Testis (tissue), 3 donors: ENCODE results near the gene AUTS2. TPM values are rescaled to one million over a fixed set of nuclear protein-coding genes. Genes with fewer than 3 reads are reported as not detected.

ENCODE experiments used
- DNase-seq: peaks from one replicate; pipeline ENCODE4 v3.0.0-alpha.2; 2019
- H3K27ac ChIP-seq, 2 donors: fragments of 200-600 bp; sonication (generic); one replicate each; pipeline ENCODE4 v1.5.1; 2019
- H3K27me3 ChIP-seq: fragments of 200-600 bp; sonication (generic); one replicate; pipeline ENCODE4 v1.5.1; 2019
- H3K36me3 ChIP-seq: fragments of 200-600 bp; sonication (generic); one replicate; pipeline ENCODE4 v1.5.1; 2017; ENCODE audit warnings: low read depth; ENCODE audit errors: missing control alignments
- H3K4me1 ChIP-seq: fragments of 200-600 bp; sonication (generic); one replicate; pipeline ENCODE4 v1.5.1; 2019
- H3K4me3 ChIP-seq, 2 donors: fragments of 200-600 bp; sonication (generic); one replicate each; pipeline ENCODE4 v1.5.1; 2017 to 2019
- H3K9me3 ChIP-seq: fragments of 200-600 bp; sonication (generic); one replicate; pipeline ENCODE4 v1.5.1; 2017
- POLR2A ChIP-seq: fragments of 450-650 bp; IDR thresholded peaks from one replicate; pipeline ENCODE4 v1.6.1; 2017; ENCODE audit warnings: antibody characterized with exemption, mild to moderate bottlenecking, moderate library complexity
- WGBS, 2 donors: methylation state at CpG; one replicate each; pipeline ENCODE4 v1.1.5; 2018; 5-methylcytosine and 5-hydroxymethylcytosine counted together
- intact Hi-C: fragments of 100-400 bp; cut with DNase I; formaldehyde crosslinking; loops from one replicate; pipeline ENCODE4 v1.15.1; 2023; ENCODE audit warnings: low total_unique reads
- polyA plus RNA-seq: library from polyadenylated mRNA; stranded (reverse); fragments of 350-450 nt; fragmentation: Illumina TruSeq; extraction: RNeasy Lipid Tissue Mini Kit (QIAGEN cat#74804); gene quantifications from one replicate; pipeline ENCODE4 v1.2.3, GENCODE V29; 2014; ENCODE audit warnings: low read depth, low replicate concordance; ENCODE audit not compliant: insufficient read depth
- total RNA-seq, 2 donors: library from RNA; depleted of rRNA; stranded (reverse); fragments of >200 nt; gene quantifications; one replicate each; pipeline ENCODE4 v1.2.3, GENCODE V29; 2016
- TF ChIP-seq, protein P1 (sequence below), 3 experiments: fragments of 450-650 bp in 2 of 3; fragments of 200-600 bp in 1 of 3; sonication (generic) in 1 of 3; IDR thresholded peaks; one replicate each; pipeline ENCODE4 v1.5.1; 2016 to 2019; ENCODE audit warnings: antibody characterized with exemption in 3 of 3, mild to moderate bottlenecking in 2 of 3, moderate library complexity in 1 of 3

AUTS2 gene
- total and polyA plus RNA-seq, 3 donors from 2014 or later = 21.3 to 75.5 (median 56.1) TPM

DNA sequence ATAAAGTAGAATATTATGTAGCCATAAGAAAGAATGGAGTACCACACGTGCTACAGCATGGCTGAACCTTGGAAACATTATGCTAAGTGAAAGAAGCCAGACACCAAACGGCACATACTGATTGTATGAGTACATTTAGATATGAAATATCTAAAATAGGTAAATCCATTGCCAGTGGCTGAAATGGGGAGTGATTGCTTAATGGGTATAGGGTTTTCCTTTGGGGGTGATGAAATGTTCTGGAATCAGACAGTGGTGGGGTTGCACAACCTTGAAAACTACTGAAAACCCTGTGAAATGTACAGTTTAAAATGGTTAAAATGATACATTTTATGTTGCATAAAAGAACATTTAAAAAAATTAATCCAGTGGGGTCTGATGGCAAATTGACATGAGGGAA, 667.9 kb downstream of the AUTS2 start:
- TF ChIP-seq, protein P1, sequence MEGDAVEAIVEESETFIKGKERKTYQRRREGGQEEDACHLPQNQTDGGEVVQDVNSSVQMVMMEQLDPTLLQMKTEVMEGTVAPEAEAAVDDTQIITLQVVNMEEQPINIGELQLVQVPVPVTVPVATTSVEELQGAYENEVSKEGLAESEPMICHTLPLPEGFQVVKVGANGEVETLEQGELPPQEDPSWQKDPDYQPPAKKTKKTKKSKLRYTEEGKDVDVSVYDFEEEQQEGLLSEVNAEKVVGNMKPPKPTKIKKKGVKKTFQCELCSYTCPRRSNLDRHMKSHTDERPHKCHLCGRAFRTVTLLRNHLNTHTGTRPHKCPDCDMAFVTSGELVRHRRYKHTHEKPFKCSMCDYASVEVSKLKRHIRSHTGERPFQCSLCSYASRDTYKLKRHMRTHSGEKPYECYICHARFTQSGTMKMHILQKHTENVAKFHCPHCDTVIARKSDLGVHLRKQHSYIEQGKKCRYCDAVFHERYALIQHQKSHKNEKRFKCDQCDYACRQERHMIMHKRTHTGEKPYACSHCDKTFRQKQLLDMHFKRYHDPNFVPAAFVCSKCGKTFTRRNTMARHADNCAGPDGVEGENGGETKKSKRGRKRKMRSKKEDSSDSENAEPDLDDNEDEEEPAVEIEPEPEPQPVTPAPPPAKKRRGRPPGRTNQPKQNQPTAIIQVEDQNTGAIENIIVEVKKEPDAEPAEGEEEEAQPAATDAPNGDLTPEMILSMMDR (IDR thresholded peaks at IDR 0.05) = no peak
- no peak for TF ChIP-seq POLR2A
- Histone ChIP-seq H3K27me3 (no peaks in the 10 kb centered on the region), H3K27ac (no peak overlapping the region), H3K4me3 (no peak overlapping the region), H3K4me1 (no peaks in the 10 kb centered on the region), H3K36me3 (no peaks in the 10 kb centered on the region), H3K9me3 (no peaks in the 10 kb centered on the region)
- DNase-seq = no peak
- WGBS, 2 donors = 67 to 84% methylated on average over 2 of the region's 2 CpGs
- intact Hi-C loops = no loop called here

DNA sequence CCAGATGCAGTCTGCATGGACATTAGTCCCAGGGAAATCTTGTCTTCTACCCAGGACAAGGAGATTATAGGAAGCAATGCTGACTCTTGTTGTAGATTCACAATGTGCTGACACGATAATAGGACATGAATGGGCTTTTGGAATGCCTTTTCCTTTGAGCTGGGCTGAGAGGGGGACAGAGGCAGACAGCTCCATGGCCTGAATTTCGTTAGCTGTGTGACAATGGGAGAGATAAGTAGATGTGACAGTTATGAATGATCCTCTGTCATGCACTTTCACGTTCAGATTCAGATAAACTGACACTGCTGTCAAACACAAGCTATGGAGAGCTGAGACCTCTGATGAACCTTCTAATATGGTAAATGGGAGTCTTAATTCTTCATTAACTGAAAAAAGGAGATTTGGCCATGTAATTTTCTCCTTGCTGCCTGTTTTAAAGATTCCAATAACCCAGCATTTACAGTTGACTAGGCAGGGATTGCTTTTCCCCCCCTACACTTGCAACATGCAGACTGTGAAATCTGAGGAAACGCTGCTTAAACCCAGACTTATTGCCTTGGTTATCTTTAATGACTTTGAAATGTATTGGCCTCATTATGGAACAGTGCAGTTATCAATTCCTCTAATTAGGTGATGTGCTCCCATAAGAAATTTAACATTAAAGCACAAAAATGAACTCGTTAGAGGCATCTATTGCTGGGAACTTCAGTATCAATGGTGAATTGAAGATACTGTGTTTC, 669.3 kb downstream of the AUTS2 start:
- no peak overlapping the region for H3K27ac ChIP-seq
- no peak for DNase-seq
- intact Hi-C loops = no loop called here
- WGBS, 2 donors = 73 to 77% methylated on average over 5 of the region's 5 CpGs
- no peak overlapping the region for H3K4me3 ChIP-seq
- H3K4me1 ChIP-seq = no peaks in the 10 kb centered on the region
- no peaks in the 10 kb centered on the region for H3K9me3 ChIP-seq
- no peak for TF ChIP-seq POLR2A
- TF ChIP-seq, protein P1 (IDR thresholded peaks at IDR 0.05) = no peak
- H3K27me3 ChIP-seq = no peaks in the 10 kb centered on the region
- no peaks in the 10 kb centered on the region for H3K36me3 ChIP-seq

DNA sequence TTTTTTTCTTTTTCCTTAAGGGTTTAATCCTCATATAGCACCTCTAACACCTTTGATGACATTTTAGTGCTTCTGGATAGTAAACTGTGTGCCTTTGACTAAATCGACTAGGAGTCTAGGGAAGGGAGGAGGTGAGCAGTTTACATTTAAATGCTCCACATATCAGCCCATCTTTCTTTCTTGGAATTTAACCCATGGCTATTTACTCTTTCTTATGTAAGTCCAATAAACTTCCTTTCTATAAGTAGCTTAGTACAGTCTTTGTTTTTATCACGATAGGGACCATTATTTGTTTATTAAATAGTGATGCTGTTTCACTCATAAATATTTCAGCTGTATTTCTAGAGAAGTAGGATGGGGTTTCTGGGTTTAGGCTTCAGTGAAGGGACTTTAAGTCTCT, 669.9 kb downstream of the AUTS2 start:
- no peaks in the 10 kb centered on the region for H3K27me3 ChIP-seq
- TF ChIP-seq, protein P1 (IDR thresholded peaks at IDR 0.05) = no peak
- TF ChIP-seq POLR2A = no peak
- DNase-seq = no peak
- H3K27ac ChIP-seq = no peak overlapping the region
- H3K4me3 ChIP-seq = no peak overlapping the region
- intact Hi-C loops = no loop called here
- no peaks in the 10 kb centered on the region for H3K4me1 ChIP-seq
- 75 to 83% methylated on average over 2 of the region's 2 CpGs for WGBS, 2 donors
- H3K36me3 ChIP-seq = no peaks in the 10 kb centered on the region
- no peaks in the 10 kb centered on the region for H3K9me3 ChIP-seq

DNA sequence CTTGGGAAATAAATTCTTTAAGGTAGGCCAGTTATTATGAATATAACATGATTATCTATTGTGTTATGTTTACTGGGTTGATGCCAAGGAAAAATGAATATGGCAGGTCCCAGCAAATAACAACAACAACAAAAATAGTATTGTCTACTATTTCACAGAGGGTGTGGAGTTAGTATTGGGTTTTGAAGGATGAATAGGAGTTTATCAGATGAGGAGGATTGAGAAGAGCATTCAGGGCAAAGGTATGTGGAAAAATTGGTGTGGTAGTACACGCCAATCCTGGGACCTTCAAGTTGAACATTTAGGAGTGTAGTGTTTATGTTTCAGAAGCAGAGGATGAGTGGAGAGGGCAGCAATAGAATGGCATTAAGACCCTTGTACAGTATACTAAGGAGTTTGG, 671.9 kb downstream of the AUTS2 start:
- DNase-seq = no peak
- Histone ChIP-seq H3K27me3 (no peaks in the 10 kb centered on the region), H3K9me3 (no peaks in the 10 kb centered on the region)

More for the DNA sequence above, 671.9 kb downstream of the AUTS2 start:
- intact Hi-C loops = no loop called here
- Histone ChIP-seq H3K27ac (no peak overlapping the region), H3K36me3 (no peaks in the 10 kb centered on the region), H3K4me3 (no peak overlapping the region), H3K4me1 (no peaks in the 10 kb centered on the region)
- 88 to 97% methylated on average over 1 of the region's 1 CpG for WGBS, 2 donors
- no peak for TF ChIP-seq POLR2A
- TF ChIP-seq, protein P1 (IDR thresholded peaks at IDR 0.05) = no peak
